ENCODE measurements around the gene USP24. TPM values are rescaled to one million over a fixed set of nuclear protein-coding genes. Genes with fewer than 3 reads are reported as not detected.

The USP24 gene
- total RNA-seq, 1 experiment from 2014 or later: 40.9 TPM

GRCh38 chr1:55141295-55141893 is 73.8 kb downstream of the USP24 start (continued):
- TF ChIP-seq NR3C1 (CRISPR knock-in tag; conservative IDR thresholded peaks at IDR 0.05; ENCODE audit: low read depth): no peak
- no peak for TF ChIP-seq FOXP4 (CRISPR knock-in tag; IDR thresholded peaks at IDR 0.05)
- TF ChIP-seq PRDM15 (CRISPR knock-in tag; IDR thresholded peaks at IDR 0.05): no peak
- no peak for TF ChIP-seq TCF7 (CRISPR knock-in tag; IDR thresholded peaks at IDR 0.05; ENCODE audit: low read depth)
- no peak for TF ChIP-seq ZBTB43 (CRISPR knock-in tag; IDR thresholded peaks at IDR 0.05)
- no peak for TF ChIP-seq GTF2I (CRISPR knock-in tag; conservative IDR thresholded peaks at IDR 0.05)
- TF ChIP-seq ZNF263 (CRISPR knock-in tag; IDR thresholded peaks at IDR 0.05; ENCODE audit: low read depth): no peak

DNA sequence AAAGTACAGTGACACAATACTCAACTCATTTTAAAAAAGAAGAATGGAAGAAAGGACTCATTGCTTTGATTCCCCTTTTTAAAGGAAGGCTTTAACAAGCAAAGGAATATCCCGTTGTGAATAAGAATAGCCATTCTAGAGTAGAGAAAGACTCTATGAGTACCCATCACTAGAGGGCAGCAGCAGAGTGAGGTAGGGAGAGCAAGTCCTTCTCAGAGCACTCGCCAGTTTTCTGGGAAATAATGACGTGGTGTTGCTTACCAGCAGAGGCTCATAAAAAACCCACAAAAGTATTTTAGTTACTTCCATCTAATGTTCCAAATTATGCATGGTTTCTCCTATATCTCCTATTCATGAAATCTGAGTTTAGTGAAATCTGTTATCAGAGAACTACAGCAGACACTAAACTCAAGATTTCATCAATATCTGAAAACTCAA is 74.6 kb downstream of the USP24 start:
- Mint-ChIP-seq H3K4me1 (no peaks in the 10 kb centered on the region), H3K9me3 (no peaks in the 10 kb centered on the region)
- POLR2A ChIA-PET: no interaction called here

GRCh38 chr1:55140137-55140536 is 75.0 kb downstream of the USP24 start:
- CTCF ChIA-PET: interaction anchor here (1.7 kb wide), 1 partner anchor 198 kb away, joined by 4 read pairs; no protein-coding TSS in a partner anchor
- no peak overlapping the region for H3K4me3 Mint-ChIP-seq
- ATAC-seq (no peak), DNase-seq (ENCODE audit: low spot score) (no peak)
- no peaks in the 10 kb centered on the region for H3K9me3 Mint-ChIP-seq
- H3K36me3 Mint-ChIP-seq: peaks cover 21% of the 10 kb centered on the region
- no peaks in the 10 kb centered on the region for H3K4me1 Mint-ChIP-seq
- POLR2A ChIA-PET: no interaction called here
- H3K27me3 Mint-ChIP-seq (ENCODE audit: low read depth): no peaks in the 10 kb centered on the region
- H3K27ac Mint-ChIP-seq: no peak overlapping the region
- TF ChIP-seq NR2C2 (CRISPR knock-in tag; IDR thresholded peaks at IDR 0.05) (no peak), RORB (CRISPR knock-in tag; IDR thresholded peaks at IDR 0.05) (no peak), GRHL2 (CRISPR knock-in tag; IDR thresholded peaks at IDR 0.05; ENCODE audit: insufficient replicate concordance, severe bottlenecking) (no peak), ELF4 (CRISPR knock-in tag; IDR thresholded peaks at IDR 0.05; ENCODE audit: low read depth) (no peak), JAZF1 (CRISPR knock-in tag; IDR thresholded peaks at IDR 0.05) (no peak), SOX15 (CRISPR knock-in tag; IDR thresholded peaks at IDR 0.05) (no peak), MAX (CRISPR knock-in tag; IDR thresholded peaks at IDR 0.05) (no peak)
- TF ChIP-seq, protein P1, sequence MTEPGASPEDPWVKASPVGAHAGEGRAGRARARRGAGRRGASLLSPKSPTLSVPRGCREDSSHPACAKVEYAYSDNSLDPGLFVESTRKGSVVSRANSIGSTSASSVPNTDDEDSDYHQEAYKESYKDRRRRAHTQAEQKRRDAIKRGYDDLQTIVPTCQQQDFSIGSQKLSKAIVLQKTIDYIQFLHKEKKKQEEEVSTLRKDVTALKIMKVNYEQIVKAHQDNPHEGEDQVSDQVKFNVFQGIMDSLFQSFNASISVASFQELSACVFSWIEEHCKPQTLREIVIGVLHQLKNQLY (CRISPR knock-in tag; IDR thresholded peaks at IDR 0.05): no peak
- TF ChIP-seq, protein P2, sequence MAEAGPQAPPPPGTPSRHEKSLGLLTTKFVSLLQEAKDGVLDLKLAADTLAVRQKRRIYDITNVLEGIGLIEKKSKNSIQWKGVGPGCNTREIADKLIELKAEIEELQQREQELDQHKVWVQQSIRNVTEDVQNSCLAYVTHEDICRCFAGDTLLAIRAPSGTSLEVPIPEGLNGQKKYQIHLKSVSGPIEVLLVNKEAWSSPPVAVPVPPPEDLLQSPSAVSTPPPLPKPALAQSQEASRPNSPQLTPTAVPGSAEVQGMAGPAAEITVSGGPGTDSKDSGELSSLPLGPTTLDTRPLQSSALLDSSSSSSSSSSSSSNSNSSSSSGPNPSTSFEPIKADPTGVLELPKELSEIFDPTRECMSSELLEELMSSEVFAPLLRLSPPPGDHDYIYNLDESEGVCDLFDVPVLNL (CRISPR knock-in tag; IDR thresholded peaks at IDR 0.05; ENCODE audit: borderline replicate concordance, low read depth): no peak

More for the DNA sequence above, 74.6 kb downstream of the USP24 start:
- peak; percentile 86 for ATAC-seq
- Mint-ChIP-seq H3K27me3 (ENCODE audit: low read depth) (no peaks in the 10 kb centered on the region), H3K36me3 (peaks cover 25% of the 10 kb centered on the region), H3K27ac (no peak overlapping the region), H3K4me3 (no peak overlapping the region)
- peak; percentile 51 for DNase-seq (ENCODE audit: low spot score)
- CTCF ChIA-PET: interaction anchor here (1.3 kb wide), 1 partner anchor 198 kb away, joined by 3 read pairs; no protein-coding TSS in a partner anchor
- TF ChIP-seq, protein P3, sequence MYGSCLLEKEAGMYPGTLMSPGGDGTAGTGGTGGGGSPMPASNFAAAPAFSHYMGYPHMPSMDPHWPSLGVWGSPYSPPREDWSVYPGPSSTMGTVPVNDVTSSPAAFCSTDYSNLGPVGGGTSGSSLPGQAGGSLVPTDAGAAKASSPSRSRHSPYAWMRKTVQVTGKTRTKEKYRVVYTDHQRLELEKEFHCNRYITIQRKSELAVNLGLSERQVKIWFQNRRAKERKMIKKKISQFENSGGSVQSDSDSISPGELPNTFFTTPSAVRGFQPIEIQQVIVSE (CRISPR knock-in tag; IDR thresholded peaks at IDR 0.05; ENCODE audit: borderline replicate concordance): no peak
- TF ChIP-seq, protein P4, sequence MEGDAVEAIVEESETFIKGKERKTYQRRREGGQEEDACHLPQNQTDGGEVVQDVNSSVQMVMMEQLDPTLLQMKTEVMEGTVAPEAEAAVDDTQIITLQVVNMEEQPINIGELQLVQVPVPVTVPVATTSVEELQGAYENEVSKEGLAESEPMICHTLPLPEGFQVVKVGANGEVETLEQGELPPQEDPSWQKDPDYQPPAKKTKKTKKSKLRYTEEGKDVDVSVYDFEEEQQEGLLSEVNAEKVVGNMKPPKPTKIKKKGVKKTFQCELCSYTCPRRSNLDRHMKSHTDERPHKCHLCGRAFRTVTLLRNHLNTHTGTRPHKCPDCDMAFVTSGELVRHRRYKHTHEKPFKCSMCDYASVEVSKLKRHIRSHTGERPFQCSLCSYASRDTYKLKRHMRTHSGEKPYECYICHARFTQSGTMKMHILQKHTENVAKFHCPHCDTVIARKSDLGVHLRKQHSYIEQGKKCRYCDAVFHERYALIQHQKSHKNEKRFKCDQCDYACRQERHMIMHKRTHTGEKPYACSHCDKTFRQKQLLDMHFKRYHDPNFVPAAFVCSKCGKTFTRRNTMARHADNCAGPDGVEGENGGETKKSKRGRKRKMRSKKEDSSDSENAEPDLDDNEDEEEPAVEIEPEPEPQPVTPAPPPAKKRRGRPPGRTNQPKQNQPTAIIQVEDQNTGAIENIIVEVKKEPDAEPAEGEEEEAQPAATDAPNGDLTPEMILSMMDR (IDR thresholded peaks at IDR 0.05): peak; percentile 47
